GM18873 (cell line): ENCODE measurements around the gene PRR5L.

Source experiments
- ATAC-seq: cut with Tn5 transposase; IDR thresholded peaks from one replicate; pipeline ENCODE4 v1.9.1; 2021; ENCODE audit warnings: mild to moderate bottlenecking, moderate library complexity, moderate number of reproducible peaks; ENCODE audit not compliant: unreplicated experiment, low FRiP score

The PRR5L gene

DNA sequence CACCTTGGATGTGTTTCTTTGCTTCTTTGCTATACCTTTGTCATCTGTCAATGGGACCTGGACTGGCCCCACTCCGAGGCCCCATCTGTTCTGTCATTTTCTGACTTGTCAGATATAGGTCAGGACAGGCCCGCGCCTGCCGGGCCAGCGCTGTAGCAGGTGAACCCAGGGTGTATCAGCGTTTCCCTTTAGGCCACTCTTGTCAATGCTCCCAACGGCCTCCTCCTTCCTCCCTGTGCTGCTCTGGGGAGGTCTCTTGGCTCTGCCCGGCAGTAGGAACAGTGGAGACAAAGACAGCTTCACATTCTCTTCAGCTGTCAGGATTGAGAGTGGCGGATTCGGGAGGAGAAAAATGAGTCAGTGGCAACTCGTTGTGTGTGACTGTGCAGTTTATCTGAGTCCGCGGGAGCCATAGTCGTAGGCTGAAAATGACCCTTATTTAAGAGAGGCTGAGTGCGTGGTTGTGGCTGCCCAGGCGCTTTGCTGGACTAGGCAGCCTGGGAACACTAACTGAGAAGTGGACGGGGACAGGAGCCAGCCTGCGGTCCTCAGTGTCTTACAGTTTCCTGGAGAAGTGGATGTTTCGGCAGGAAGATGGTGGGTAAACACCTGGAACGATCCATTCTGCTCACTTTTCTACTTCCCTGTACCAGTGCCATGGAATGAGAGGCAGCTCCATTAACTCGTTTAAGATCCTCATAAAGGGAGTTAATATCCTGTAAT lies 102.3 kb downstream of the PRR5L start:
- no peak for ATAC-seq

DNA sequence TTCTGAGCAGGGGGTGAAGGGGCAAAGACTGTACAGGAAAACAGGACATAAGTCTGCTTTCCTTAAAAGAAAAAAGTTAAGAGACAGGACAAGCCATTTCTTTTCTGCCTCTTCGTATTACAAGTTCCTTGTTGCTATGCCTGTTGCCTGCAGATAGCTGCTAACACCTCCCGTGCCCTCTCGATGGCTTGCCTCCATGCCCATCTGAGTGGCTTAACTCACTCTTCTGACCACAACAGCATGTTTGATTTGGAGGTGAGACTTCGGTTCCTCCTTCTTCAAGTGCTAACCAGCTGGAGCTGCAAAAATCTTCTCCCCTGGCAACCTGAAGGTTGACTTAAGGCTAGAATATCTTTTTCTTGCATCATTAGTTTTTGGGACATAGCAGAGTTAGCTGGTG lies 103.1 kb downstream of the PRR5L start:
- ATAC-seq, result no peak

DNA sequence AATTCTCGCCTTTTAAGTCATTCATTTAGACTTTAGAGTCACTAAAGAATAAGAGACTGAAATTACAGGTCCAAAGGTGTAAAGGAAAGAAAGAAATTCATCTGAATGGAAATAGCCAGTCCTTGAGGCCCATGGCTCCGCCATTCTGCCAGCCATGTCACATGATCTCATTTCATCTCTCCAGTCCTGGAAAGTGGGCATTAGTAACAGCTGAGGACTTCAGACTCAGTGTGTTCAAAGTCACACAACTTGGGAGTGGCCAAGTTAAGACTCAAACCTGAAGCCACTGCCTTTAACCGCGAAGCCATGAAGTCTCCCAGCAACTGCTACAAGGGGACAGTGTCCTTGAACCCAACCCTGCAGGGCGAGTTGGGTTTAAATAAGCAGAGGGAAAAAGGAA lies 103.7 kb downstream of the PRR5L start:
- ATAC-seq, result no peak

DNA sequence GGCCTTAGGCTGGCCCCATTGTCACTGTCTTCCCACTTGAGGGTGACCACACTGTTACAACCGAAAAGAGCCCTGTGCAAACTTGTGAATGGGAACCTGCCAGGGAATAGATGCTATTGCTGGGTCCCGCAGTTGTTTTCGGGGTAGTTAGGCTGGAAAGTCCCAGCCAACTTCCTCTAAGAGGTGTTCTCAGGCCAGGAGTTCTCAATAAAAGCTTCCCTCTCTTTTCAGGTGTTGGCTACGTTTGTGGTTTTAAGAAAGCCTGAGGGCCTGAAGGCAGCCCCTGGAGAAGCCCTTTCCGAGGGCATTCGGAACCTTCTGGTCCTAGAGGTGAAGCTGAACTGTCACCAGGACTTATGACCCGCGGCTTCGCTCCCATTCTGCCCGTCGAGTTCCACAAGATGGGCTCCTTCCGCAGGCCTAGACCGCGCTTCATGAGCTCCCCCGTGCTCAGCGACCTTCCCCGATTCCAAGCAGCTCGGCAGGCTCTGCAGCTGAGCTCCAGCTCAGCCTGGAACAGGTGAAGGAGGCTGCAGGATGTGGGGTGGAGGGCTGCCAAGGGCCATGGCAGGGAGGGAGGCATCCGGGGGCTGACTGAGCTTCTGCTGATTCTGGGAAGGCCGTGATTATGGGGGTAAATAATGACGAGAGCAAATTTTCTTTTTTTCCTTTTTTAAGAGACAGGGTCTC lies 104.8 kb downstream of the PRR5L start:
- no peak for ATAC-seq

DNA sequence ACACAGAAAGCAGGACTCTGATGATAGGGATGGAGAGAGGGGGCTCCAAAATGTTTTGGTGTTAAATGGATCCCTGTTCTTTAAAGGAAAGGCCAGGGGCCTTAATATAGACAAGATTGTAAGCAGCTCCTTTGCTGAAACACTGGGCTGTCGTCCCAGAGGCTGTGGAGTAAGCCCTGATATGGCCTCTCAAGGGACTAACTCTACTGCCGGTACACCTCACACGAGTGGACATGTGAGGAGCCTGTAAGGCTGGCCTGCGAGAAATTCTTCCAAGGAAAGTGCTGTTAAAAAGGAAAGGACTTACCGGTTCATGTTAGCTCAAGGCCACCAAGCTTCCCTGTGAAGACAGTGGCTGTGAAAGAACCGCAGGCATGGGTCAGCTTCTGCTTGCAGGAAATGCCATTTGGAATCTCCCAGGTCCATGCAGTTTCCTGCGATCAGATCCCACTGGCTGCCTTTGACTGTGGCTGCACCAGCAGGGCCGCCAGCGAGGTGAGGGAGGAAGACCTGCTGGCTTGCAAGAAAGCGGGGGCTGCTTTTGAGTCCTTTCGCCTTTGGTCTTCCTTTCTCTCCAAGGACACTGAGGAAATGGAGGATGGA lies 106.6 kb downstream of the PRR5L start:
- ATAC-seq, result no peak

DNA sequence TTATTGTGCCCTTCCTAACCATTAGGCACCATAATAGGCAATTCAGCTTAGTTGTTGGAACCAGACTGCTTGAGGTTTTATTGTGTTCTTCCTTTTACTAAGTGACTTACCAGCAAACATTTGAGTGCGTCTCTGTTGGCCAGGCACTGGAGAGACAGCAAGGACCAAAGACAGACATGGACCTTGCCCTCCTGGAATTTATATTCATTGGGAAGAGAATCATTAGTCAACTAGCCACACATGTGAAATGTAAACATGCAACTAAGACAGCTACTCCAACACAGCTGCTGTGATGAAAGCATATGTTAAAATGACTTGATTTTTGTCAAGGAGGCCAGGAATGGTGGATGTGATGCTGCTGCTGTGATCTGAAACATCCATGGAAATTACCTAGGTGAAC lies 107.6 kb downstream of the PRR5L start:
- no peak for ATAC-seq

DNA sequence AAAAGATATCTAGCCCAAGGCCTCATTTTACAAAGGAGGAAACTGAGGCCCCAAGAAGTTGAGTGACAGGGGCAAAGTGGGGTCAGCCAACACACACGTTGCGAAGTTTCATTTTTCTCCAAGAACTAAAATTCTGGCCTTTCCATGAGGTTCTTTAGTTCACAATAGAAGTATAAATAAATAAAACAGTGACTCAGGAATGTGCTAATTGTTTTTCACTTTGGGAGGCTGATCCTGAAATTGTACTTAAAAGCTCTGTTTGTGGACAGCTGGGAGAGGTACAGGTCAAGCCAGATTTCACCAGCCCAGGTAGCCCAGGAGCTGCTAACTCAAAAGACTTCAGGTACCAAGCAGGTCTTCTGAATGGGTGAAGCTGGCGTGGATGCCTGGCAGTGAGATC lies 108.7 kb downstream of the PRR5L start:
- no peak for ATAC-seq

DNA sequence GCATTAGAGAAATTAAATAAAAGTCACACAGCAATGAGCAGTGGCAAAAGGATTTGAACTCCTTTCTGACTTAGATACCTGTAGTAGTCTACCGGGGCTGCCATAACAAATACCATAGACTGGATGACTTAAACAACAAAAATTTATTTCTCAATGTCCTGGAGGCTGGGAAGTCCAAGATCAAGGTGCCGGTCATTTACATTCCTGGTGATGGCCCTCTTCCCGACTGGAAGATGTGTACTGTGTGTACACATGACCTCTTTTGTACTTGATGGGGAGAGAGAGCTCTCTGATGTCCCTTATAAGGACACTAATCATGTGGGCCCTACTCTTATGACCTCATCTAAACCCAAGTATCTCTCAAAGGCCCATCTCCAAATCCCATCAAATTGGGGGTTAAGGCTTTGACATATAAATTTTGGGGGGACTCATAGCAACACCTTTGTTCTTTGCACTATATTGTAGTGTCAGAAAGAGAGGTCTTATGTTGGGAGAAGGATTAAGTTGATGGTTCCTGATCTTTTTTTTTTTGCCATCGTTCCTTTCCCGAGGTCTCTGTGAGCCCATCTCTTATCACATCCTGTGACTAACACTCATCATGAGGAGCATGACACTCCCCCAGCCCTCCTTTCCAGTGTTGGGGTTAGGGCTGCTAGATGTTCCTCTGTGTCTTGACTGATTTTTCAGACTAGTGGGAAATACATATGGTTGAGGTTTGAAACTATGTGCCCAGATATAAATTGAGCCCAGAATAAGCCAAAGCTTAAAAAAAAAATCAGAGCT lies 109.7 kb downstream of the PRR5L start:
- ATAC-seq, result no peak

DNA sequence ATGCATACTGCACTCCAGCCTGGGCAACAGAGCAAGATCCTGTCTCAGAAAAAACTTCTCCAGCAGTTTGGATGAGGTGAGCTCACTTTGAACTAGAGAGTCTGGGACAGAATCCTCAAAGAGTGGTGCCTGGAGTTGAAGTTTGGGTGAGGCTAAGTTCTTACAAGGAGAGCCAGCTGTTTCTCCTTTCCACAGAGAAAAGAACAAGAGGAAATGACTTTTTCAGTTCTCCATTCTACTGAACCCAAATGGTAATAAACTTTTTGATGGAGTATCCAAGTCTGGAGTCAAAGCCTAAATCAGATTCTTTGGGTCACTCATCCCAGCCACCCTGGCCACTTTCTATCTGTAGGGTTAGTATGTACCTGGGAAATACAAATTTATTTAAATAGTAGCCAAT lies 111.3 kb downstream of the PRR5L start:
- ATAC-seq, result no peak

DNA sequence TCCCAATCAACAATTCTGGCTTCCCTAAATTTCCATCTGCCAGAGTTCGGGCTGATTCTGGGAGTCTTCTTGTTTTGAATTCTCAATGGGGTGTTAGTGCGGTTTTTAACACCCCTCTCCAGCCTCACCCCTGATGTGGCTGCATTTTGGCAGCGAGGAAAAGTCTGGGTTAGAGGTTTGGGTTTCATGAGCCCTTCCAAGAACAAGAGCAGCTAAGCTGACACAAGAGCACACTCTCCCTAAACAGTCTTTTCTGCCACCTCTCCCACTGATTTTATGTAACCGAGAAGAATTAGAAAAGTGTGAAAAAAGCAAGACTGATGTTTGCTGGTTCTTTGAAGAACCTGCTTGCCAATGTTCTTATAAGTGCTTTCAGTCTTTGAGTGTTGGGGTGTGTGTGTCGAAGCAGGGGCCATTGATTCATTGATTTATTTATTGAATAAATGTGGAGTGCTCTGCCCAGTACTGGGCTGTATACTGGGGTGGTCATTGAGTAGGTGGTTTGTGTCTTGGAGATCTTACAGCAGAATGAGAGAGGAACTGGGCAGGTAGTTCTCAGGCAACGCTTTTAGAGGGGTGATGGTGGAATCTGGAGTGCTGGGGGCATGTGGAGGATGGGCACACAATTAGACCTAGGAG lies 112.5 kb downstream of the PRR5L start:
- no peak for ATAC-seq

DNA sequence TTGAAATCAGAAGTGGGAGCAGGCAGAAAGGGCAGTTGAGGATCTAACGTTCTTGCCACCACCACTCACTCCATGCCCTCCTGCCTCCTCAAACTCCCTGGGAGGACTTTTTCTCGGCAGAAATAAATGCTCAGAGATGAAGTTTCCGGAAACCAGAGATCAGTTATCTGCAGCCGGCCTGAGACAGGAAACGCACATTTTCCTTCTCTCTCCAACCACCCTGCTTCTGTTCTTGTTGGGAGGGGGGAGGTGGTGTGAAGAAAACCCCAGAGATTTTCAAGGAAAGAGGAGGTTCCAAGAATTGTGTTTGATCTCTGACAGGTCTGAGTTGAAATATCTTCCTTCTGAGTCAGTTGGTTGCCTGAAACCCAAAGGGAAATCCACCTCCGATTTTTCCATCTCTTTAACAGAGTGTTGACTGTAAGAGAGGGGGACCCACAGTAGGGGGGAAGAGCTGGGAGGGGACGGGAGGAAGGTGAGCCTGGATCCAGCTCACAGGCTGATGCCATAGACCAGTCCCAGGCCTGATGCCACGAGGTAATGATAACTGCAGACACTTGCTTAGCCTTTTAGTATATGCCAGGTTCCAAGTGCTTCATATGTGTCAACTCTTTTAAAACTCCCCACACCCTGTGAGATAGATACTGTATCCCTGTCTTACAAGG lies 113.2 kb downstream of the PRR5L start:
- ATAC-seq, result no peak

DNA sequence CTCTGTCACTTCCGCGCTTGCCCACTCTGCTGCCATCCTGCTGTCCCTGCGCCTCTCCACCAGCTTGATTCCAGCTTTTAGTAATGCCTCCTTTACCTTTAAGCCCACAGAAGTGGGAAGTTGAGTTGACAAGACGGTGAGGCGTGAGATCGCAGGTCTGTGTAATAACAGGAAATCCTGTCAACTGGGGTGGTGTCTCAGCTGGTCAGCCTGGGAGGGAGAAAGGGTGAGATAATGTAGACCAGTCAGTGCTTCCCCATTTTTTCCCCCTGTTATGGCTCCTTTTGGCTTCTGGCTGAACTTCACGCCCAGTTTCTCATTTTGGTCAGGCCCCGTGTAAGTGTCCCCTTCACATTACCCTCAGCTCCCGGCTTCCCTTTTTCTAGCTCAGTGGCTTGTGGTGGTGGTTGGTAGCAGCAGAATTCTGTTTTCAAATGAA lies 115.1 kb downstream of the PRR5L start:
- ATAC-seq, result peak; percentile 77

DNA sequence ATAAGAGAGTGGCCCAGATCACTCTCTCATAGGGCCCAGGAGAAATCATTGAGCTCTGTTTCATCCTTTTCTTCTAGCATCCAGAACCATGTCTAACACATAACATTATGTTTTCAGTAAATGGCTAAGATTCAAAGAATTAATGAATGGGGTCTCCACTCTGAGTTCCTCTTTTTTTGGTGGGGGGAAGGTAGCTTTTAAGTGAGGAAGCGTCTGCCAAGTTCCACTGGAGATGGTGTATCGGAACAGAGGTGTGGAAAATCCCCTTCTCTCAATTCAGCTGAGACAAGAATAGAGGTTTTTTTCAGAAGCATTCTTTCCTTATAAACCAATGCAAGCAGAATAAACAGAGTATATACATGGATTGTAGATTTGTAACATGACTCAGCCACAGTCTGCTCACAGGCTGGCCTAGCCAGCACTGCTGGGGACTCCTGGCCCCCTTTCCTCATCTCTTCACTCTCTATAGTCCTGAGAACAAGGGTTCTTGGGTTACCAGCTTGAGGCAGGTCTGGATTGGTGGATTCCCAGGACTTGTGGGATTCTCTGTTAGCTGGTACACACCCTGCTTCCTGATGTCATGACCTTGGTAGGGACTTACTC lies 116.8 kb downstream of the PRR5L start:
- no peak for ATAC-seq

DNA sequence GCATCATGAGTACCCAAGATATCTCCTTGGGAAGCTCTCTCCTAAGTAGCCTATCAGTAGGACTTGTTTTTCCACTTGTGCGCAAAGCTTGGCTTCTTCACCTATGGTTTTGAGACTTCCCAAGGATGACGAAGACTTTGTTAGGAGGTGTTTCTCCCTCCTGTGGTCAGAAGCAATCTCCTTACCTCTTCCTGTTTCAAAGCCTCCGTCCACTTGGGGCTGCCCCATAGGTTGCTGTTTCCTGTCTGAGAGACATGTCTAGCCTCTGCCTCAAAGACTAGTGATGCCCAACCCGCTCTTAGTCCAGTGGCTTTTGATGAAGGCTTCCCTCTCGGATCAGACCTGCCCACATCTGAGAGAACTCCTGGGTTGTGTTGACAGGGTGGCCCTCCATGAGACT lies 121.1 kb downstream of the PRR5L start:
- no peak for ATAC-seq

DNA sequence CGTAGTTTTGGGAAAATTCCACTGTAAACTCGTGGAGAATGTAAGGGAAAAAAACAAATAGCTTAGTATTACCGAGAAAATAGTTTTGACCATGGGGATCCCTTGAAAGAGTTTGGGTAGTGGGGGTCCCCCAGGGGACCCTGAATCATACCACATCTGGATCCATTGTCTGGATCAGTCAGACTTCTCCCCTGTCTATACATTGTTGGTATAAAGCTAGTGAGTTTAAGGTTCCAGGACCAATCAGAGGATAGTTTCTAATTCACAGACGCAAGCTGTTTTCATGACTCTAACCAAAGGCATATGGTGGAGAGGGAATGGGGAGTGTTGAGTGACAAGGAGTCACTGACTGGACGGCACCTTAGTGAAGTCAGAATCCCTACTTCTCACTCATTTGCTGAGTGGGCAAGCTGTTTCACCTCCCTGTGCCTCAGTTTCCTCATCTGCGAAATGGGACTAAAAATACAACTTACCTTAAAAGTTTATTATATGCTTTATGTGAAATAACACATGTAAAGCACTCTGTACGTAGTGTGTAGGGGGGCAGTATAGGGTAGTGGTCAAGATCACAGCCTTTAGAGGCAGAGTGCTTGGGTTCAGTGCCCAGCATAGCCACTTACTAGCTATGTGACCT lies 123.8 kb downstream of the PRR5L start:
- no peak for ATAC-seq

DNA sequence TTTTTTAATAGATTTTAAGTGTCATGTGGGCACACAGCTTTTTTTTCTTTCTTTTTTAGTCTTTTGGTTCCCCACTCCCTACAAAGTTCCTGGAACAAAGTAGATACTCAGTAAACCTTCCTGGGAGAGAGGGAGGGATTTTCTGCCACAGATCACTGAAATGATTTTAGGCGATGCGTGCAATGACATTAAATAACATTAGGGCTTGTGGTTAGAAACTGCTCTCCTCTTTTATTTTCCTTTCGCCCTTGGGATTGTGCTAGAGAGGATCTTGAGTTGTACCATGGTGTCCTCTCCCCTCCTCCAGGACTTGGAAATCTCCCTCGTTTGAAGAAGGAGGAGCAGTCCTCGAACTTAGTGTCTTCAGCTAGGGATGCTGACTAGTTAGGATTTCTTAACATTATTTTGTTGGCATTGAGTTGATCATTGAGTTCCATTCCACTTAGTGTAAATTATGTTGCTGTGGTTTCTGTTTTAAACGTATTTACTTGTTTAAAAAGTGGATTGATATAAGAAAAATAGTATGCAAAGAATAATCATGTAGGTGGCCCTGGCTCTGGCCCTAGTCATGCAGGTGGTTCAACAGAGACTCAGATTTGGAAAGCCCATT lies 125.6 kb downstream of the PRR5L start:
- no peak for ATAC-seq

DNA sequence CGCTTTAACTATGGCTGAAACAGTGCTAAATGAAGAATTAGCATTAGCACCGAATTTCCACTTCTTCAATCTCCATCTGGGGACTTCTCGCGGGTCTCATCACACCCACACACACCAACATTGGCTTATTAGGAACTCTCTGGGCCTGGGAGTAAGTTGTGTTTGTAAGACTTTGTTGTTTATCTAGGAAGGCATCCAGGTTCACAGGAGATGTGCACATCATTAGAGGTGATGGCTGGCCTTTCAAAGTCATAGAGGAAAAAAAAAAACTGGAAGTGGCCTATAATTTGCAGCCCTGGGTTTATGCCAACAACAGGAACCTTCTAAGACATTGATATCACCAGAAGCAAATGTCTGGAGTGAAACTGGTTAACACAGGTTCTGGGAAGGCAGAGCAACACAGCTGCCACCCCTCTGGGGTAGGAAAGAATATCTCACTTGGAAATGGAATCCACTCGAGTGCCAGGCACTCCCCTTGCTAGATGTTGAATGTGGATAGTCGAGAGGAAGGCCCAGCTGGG lies 129.5 kb downstream of the PRR5L start:
- ATAC-seq, result no peak

DNA sequence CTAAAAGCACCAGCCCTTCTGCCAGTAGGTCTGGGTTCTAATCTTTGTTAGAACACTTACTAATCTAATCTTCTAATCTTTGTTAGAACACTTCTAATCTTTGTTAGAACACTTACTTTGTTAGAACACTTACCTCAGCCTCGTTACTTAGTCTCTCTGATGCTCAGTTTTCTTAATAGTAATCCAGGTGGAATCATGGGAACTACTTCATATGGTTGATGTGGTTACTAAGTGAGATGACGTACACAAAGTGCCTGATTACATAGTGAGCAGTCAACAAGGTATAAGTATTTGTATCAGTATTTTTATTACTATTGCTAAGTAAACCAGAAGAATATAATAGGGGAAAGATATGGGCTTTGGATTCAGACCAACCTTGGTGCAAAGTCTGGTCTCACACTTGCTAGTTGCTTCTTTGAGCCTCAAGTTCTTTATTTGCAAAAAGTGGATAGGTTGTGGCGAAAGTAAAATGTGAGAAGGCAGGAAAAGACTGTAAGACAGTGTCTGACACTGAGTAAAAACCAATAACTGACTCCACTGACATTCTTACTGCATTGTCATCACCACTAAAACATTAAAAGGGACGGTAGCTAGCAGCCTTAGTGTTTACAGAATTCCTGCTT lies 130.2 kb downstream of the PRR5L start:
- no peak for ATAC-seq
